Stimulated activated CD4-positive, alpha-beta T cell treated with anti-CD3 and anti-CD28 coated beads, Interleukin-12 subunit alpha, Interleukin-12 subunit beta, amount 100 ng/mL, for 48 hours (primary cell): ENCODE data around the gene PRKD1.
"Not testable (repeated sequence)": the region's sequence is repeated elsewhere in the genome, so short reads cannot be mapped to it uniquely, and the experiment has no call there.

ENCODE experiments used
- DNase-seq, 3 donors: peaks; one replicate each; pipeline ENCODE4 v3.0.0-alpha.2; 2020; ENCODE audit warnings: low read depth in 2 of 3, low spot score in 1 of 3

The PRKD1 gene

DNA sequence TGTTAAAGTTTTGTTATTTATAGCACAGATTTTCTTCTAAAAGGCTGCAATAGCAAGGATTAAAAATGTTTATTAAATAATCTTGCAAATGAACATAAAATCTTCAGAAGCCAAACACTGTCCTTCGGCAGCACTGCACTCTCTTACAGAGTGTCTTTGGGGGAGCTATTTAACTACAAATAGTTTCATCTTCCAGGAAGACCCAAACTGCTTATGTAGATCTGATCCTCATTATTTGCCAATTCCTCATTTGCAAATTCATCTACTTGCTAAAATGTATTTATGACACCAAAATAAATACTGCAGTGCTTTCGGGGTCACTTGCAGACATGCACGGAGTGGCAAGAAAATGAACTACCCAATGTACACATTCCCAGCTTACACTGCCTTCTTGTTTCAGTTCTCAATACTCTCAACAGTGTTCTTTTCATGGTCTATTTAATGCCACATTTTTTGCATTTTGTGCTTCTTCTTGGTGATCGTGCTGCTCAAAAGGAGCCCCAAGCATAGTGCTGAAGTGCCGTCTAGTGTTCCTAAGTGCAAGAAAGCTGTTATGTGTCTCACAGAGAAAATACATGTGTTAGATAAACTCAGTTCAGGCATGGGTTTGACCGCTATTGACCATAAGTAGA is 128.1 kb downstream of the PRKD1 start:
- DNase-seq: no peak

- no peak for DNase-seq
Measured at GRCh38 chr14:29798811-29799210, 128.8 kb downstream of the PRKD1 start.

GRCh38 chr14:29798108-29798663 is 129.5 kb downstream of the PRKD1 start:
- no peak for DNase-seq

DNA sequence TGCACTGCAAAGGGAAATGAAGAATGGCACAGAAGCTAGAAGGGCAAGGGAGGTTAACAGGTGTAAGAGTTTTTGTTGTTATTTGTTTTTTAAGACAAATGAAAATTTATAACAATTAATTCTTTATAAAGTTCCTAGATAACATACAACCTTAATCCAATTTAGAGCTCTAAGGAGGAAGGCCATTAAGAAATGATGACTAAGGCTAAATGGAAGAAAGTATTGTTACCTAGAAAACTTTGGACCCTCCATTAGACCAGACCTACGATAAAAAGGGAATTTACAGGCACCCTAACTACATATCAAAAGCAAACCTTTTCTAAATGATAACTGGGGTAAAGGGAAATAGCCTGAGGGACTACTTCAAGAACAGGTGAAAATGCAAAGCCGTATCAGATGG is 130.8 kb downstream of the PRKD1 start:
- DNase-seq: no peak

DNA sequence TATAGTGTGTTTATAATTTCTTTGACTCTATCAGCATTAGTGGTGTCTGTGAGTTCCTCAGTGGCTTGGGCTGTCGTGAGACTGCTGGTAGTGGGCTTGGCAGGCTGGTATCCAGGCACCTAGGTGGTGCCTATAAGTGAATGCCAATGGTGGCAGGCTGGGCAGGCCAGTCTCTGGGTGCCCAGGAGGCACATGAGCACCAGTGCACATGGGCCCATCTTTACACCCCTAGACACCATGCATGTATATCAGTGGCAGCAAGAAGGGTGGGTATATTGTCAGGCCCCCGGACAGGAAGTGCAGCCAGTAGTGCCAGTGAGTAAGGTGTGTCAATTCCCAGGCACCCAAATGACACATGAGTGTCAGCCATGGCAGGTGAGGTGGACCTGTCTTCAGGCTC is 138.2 kb downstream of the PRKD1 start:
- DNase-seq: no peak

- DNase-seq: no peak
Measured at GRCh38 chr14:29788093-29788492, 139.6 kb downstream of the PRKD1 start.

DNA sequence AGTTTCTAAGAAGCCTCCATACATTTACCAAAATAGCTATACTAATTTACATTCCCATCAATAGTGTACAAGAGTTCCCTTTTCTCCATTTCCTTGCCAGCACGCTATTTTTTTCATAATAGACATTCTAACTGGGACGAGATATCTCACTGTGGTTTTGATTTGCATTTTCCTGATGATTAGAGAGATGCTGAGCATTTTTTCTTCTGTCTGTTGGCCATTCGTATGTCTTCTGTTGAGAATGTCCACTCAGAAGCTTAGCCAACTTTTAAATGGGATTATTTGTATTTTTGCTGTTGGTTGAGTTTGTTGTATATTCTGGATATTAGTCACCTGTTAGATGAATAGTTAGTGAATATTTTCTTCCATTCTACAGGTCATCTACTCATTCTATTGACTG is 144.1 kb downstream of the PRKD1 start:
- no peak for DNase-seq

- no peak for DNase-seq
Measured at GRCh38 chr14:29782041-29782440, 145.6 kb downstream of the PRKD1 start.

GRCh38 chr14:29777142-29777541 is 150.5 kb downstream of the PRKD1 start:
- DNase-seq: not testable (repeated sequence)

- no peak for DNase-seq
Measured at GRCh38 chr14:29773990-29774389, 153.7 kb downstream of the PRKD1 start.

DNA sequence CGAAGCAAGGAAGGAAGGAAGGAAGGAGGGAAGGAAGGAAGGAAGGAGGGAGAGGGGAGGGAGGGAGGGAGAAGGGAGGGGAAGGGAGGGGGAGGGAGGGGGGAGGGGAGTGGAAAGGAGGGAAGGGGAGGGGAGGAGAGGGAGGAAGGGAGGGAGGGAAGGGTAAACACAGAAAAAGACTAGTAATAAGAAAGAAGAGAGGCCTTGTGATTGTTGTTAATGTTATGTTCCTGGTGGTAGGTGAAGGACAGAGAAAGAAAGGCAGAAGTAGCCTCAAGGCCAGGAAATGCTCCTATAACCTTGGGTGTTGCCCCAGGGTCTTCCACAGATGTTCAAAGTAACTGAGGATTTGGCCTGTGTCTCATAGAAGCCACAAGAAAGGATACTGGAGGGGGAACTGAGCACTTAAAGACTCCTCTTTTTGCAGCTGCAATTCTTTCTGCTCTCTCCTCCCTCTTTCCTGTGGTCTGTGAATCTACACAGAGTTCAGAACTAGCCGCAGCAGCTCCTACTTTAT is 164.2 kb downstream of the PRKD1 start:
- no peak for DNase-seq

GRCh38 chr14:29759521-29760340 is 167.9 kb downstream of the PRKD1 start:
- no peak for DNase-seq

GRCh38 chr14:29757711-29758233 is 169.9 kb downstream of the PRKD1 start:
- DNase-seq: no peak

DNA sequence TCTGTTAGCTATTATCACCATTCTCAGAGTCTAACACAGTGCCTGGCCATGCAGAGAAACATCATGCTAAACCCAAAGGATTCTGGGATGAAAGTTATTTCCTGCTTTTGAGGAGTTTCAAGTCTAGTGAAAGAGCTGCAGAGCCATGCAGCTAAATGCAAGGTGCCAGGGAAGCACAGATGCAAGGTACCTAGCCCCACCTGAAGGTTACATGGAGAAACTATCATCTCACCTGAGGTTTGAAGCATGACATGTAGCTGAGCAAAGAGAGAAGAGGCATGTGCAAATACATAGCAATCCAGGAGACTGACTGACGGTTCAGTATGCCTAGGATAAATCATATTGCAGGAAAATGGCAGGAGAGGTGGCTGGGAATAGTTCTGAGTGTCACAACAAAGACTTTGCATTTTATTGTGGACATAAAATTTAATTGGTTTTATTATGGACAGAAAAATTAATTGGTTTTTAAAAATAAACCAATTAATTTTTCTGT is 170.4 kb downstream of the PRKD1 start:
- no peak for DNase-seq

- no peak for DNase-seq
Measured at GRCh38 chr14:29756019-29756385, 171.6 kb downstream of the PRKD1 start.

GRCh38 chr14:29755311-29756018 is 172.2 kb downstream of the PRKD1 start:
- no peak for DNase-seq

GRCh38 chr14:29754134-29754533 is 173.5 kb downstream of the PRKD1 start:
- no peak for DNase-seq

GRCh38 chr14:29752221-29752923 is 175.3 kb downstream of the PRKD1 start:
- no peak for DNase-seq

DNA sequence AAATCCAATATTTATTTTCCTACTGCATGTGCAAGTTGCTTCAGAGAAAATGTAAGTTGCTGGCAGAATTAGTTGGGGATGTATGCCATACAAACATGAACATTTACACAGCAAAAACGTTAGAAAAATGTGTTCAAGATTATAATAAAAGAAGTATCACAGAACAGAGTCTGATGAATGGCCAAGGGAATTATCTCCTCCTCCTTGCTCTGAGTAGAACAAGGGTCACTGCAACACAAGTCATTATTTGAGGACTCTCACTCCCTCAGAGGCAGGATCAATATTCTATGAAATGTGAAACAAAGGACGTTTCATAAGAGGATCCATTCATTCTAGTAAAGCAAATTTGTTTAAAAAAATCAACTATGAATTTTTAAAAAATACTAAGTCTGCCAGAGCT is 177.8 kb downstream of the PRKD1 start:
- no peak for DNase-seq

- no peak for DNase-seq
Measured at GRCh38 chr14:29749327-29749726, 178.3 kb downstream of the PRKD1 start.

- no peak for DNase-seq
Measured at GRCh38 chr14:29745863-29746262, 181.8 kb downstream of the PRKD1 start.
